ENCODE data around the gene DPEP1.

DPEP1 gene

DNA sequence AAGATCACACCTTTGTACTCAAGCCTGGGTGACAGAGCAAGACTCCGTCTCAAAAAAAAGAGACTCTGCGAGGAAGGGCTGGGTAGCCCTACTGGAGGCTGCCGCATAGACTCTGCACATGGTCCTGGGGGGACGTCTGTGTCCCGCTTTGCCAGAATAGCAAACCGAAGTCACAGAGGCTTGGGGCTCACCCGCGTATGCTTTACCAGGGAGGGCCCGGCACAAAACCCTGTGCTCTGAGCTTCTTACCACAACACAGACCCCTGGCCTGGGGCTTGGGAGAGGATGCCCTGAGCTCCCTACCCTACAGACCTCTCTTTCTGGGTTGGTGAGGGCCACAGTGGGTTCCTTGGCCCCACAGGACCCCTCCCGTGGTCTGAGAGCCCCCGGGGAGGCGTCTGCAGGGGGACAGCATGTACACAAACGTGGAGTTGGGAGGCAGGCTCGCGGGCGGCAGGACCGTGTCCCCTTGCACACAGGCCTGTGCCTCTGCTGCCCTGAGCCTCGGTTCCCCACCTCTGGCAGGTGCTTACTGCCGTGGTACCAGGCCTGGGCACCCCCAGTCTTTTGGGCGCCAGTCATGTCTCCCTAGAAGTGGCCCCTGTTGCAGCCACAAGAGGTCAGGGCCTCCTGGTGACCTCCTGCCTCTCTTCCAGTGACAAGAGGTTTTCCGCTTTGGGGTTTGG is 24.1 kb upstream of the DPEP1 start:
- ChIA-PET POLR2A (no interaction called here), CTCF (no interaction called here)
- DNase-seq (ENCODE audit: extremely low spot score) = no peak
- TF ChIP-seq FOXA1 (IDR thresholded peaks at IDR 0.05) (no peak), HDGF (IDR thresholded peaks at IDR 0.05; ENCODE audit: borderline replicate concordance) (no peak), ZNF384 (IDR thresholded peaks at IDR 0.05) (no peak), FOXK2 (IDR thresholded peaks at IDR 0.05) (no peak), BHLHE40 (IDR thresholded peaks at IDR 0.05; ENCODE audit: borderline replicate concordance) (no peak), CTBP1 (IDR thresholded peaks at IDR 0.05; ENCODE audit: borderline replicate concordance) (no peak), NFRKB (IDR thresholded peaks at IDR 0.05) (no peak), LEF1 (IDR thresholded peaks at IDR 0.05; ENCODE audit: borderline replicate concordance) (no peak)
- TF ChIP-seq, protein P1, sequence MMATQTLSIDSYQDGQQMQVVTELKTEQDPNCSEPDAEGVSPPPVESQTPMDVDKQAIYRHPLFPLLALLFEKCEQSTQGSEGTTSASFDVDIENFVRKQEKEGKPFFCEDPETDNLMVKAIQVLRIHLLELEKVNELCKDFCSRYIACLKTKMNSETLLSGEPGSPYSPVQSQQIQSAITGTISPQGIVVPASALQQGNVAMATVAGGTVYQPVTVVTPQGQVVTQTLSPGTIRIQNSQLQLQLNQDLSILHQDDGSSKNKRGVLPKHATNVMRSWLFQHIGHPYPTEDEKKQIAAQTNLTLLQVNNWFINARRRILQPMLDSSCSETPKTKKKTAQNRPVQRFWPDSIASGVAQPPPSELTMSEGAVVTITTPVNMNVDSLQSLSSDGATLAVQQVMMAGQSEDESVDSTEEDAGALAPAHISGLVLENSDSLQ (IDR thresholded peaks at IDR 0.05) = no peak

DNA sequence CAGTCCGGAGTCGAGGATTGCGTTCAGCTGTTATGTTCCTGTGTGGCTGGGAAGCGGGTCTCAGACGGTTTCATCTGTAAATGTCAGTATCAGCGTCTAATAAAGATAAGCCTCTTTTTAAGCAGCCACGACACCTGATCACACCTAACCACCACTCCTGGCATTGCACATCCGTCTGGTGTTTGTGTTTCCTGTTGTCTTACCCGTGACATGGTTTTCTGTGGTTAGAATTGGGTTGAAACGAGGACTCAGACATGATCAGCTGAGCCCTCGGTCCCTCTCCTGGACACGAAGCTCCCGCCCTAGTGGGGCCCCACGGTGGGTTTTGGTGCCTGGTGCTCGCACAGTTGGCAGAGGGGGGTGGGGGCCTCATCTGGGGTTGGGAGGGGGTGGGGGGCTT is 19.6 kb upstream of the DPEP1 start:
- ChIA-PET CTCF (interaction anchor here (0.8 kb wide), 1 partner anchor 9 kb away, joined by 3 read pairs; no protein-coding TSS in a partner anchor), POLR2A (no interaction called here)
- no peak for DNase-seq (ENCODE audit: extremely low spot score)
- TF ChIP-seq FOXK2 (IDR thresholded peaks at IDR 0.05) = no peak
- TF ChIP-seq SUZ12 (IDR thresholded peaks at IDR 0.05) = no peak
- TF ChIP-seq ELF4 (IDR thresholded peaks at IDR 0.05) = no peak
- no peak for TF ChIP-seq ZNF384 (IDR thresholded peaks at IDR 0.05)
- TF ChIP-seq NFRKB (IDR thresholded peaks at IDR 0.05) = no peak
- no peak for TF ChIP-seq HDGF (IDR thresholded peaks at IDR 0.05; ENCODE audit: borderline replicate concordance)
- no peak for TF ChIP-seq TARDBP (IDR thresholded peaks at IDR 0.05)
- TF ChIP-seq L3MBTL2 (conservative IDR thresholded peaks at IDR 0.05) = no peak
- no peak for TF ChIP-seq BHLHE40 (IDR thresholded peaks at IDR 0.05; ENCODE audit: borderline replicate concordance)
- no peak for TF ChIP-seq LEF1 (IDR thresholded peaks at IDR 0.05; ENCODE audit: borderline replicate concordance)
- no peak for TF ChIP-seq CTBP1 (IDR thresholded peaks at IDR 0.05; ENCODE audit: borderline replicate concordance)
- TF ChIP-seq, protein P1 (IDR thresholded peaks at IDR 0.05) = no peak
- no peak for TF ChIP-seq ARNT (IDR thresholded peaks at IDR 0.05)
- no peak for TF ChIP-seq SP1 (IDR thresholded peaks at IDR 0.05)
- no peak for TF ChIP-seq FOXA1 (IDR thresholded peaks at IDR 0.05)
- no peak for TF ChIP-seq FOXM1 (IDR thresholded peaks at IDR 0.05; ENCODE audit: borderline replicate concordance)

DNA sequence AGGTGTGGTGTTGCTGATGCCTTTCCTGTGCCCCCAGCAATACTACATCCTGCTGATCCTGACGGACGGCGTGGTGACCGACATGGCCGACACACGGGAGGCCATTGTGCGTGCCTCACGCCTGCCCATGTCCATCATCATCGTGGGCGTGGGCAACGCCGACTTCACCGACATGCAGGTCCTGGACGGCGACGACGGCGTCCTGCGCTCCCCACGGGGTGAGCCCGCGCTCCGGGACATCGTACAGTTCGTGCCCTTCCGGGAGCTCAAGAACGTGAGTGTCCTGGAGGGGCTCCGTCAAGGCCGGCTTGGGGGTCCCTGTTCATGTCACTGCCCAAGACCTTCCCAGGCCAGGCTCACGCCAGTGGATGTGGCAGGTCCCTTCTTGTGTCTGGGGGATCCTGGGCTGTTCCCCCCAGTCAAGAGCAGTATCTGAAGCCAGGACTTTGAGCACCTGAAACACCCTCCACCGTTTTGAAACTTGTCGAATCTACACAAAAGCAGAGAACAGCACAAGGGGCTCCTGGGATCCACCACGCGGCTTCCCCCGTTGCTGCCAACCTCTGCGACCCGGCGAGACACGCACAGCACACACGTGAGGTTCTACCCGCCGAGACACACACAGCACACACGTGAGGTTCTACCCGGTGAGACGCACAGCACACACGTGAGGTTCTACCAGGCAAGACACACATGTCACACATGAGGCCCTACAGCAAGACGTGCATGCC is 17.9 kb upstream of the DPEP1 start:
- TF ChIP-seq TARDBP (IDR thresholded peaks at IDR 0.05) (no peak), FOXK2 (IDR thresholded peaks at IDR 0.05) (no peak), FOXA1 (IDR thresholded peaks at IDR 0.05) (no peak), L3MBTL2 (conservative IDR thresholded peaks at IDR 0.05) (no peak), SUZ12 (IDR thresholded peaks at IDR 0.05) (no peak), SP1 (IDR thresholded peaks at IDR 0.05) (no peak), CTBP1 (IDR thresholded peaks at IDR 0.05; ENCODE audit: borderline replicate concordance) (no peak), ZNF384 (IDR thresholded peaks at IDR 0.05) (no peak), FOXM1 (IDR thresholded peaks at IDR 0.05; ENCODE audit: borderline replicate concordance) (no peak), BHLHE40 (IDR thresholded peaks at IDR 0.05; ENCODE audit: borderline replicate concordance) (no peak), NFRKB (IDR thresholded peaks at IDR 0.05) (no peak), ARNT (IDR thresholded peaks at IDR 0.05) (no peak), HDGF (IDR thresholded peaks at IDR 0.05; ENCODE audit: borderline replicate concordance) (no peak), LEF1 (IDR thresholded peaks at IDR 0.05; ENCODE audit: borderline replicate concordance) (no peak)
- TF ChIP-seq, protein P1 (IDR thresholded peaks at IDR 0.05) = no peak
- DNase-seq (ENCODE audit: extremely low spot score) = no peak
- POLR2A ChIA-PET = no interaction called here
- CTCF ChIA-PET = no interaction called here

DNA sequence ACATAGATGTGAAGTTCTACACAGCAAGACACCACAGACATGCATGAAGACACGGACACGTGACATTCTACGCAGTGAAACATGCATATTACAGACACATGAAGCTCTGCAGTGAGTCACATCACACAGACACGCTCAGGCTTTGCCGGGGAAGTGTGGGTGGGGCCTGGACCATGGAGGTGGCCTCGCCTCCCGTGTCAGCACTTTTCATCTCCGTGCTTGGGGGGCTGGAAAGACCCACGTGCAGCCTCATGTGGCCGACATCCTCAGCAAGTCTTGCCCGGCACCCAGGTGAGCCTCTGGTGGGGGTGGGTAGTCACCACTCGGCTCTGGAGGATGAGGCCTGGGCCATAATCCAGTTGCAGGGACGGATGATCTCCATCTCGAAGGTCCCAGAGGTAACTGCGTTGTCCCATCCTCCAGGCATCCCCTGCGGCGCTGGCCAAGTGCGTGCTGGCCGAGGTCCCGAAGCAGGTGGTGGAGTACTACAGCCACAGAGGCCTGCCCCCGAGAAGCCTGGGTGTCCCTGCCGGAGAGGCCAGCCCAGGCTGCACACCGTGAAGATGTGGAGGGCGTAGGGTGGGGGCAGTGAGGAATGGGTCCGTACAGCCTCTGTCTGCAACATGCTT is 17.3 kb upstream of the DPEP1 start:
- ChIA-PET CTCF (no interaction called here), POLR2A (no interaction called here)
- TF ChIP-seq TARDBP (IDR thresholded peaks at IDR 0.05) = no peak
- no peak for TF ChIP-seq ARNT (IDR thresholded peaks at IDR 0.05)
- TF ChIP-seq SUZ12 (IDR thresholded peaks at IDR 0.05) = no peak
- no peak for TF ChIP-seq NFRKB (IDR thresholded peaks at IDR 0.05)
- no peak for TF ChIP-seq CTBP1 (IDR thresholded peaks at IDR 0.05; ENCODE audit: borderline replicate concordance)
- no peak for TF ChIP-seq LEF1 (IDR thresholded peaks at IDR 0.05; ENCODE audit: borderline replicate concordance)
- TF ChIP-seq, protein P1 (IDR thresholded peaks at IDR 0.05) = no peak
- no peak for TF ChIP-seq ZNF384 (IDR thresholded peaks at IDR 0.05)
- TF ChIP-seq BHLHE40 (IDR thresholded peaks at IDR 0.05; ENCODE audit: borderline replicate concordance) = no peak
- no peak for TF ChIP-seq FOXK2 (IDR thresholded peaks at IDR 0.05)
- no peak for TF ChIP-seq HDGF (IDR thresholded peaks at IDR 0.05; ENCODE audit: borderline replicate concordance)
- DNase-seq (ENCODE audit: extremely low spot score) = no peak
